ENCODE measurements around the gene STX18. TPM values are rescaled to one million over a fixed set of nuclear protein-coding genes. Genes with fewer than 3 reads are reported as not detected.

STX18 gene
- total RNA-seq, 6 donors from 2014 or later, result 23.7 to 48.1 (median 29.2) TPM

DNA sequence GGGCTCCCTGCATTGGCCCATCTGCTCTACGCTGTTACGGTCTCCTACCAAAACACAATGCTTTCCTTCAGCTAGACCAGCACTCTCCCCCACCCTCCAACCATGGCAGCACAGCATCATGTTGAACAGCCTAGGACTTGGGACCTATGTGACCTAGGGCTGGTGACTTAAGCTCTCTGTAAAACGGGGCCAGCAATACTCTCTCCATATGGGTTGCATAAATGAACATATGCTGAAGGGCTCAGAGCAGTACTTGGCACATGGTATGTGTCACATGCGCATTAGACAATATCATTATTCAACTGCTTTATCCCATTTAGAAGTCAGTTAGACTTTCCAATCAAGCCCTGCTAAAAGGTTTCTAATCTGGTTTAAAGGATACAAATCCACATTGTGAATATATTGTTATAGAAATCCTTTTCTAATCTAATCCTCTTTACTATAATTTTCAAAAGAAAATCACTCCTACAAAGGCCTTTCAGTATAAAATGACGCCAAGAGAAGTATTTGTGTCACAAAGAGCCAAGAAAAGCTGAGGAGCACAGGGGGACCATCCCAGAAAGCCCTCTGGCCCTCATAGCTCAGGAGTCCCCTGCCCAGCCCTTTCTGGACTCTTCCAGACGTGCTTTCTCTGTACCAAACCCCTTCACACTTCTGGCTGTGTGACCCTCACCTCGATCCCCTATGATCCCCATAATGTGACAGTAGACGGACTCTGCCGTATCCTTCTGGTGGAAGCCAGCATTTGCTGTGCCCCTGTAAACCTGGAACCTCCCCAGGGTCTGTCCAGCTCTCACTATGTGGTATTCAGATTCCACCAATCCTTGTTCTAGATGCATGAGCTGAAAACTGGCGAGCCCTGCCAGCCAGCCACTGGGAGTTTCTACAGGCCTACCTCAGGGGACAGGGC lies 112.6 kb downstream of the STX18 start:
- DNase-seq (no peak), ATAC-seq (ENCODE audit: low FRiP score in 2 of 2) (no peak)
- H3K27ac ChIP-seq, result no peak overlapping the region
- WGBS, 2 donors, result 94 to 97% methylated on average over 10 of the region's 10 CpGs
- no peaks in the 10 kb centered on the region for H3K27me3 ChIP-seq
- peaks cover 10 to 46% (median 20%) of the 10 kb centered on the region in 4 donors for H3K36me3 ChIP-seq
- H3K9me3 ChIP-seq, result no peaks in the 10 kb centered on the region
- H3K4me1 ChIP-seq, result no peaks in the 10 kb centered on the region
- no peak for TF ChIP-seq EP300 (IDR thresholded peaks at IDR 0.05)
- no peak for TF ChIP-seq POLR2A (IDR thresholded peaks at IDR 0.05)
- TF ChIP-seq, protein P1, sequence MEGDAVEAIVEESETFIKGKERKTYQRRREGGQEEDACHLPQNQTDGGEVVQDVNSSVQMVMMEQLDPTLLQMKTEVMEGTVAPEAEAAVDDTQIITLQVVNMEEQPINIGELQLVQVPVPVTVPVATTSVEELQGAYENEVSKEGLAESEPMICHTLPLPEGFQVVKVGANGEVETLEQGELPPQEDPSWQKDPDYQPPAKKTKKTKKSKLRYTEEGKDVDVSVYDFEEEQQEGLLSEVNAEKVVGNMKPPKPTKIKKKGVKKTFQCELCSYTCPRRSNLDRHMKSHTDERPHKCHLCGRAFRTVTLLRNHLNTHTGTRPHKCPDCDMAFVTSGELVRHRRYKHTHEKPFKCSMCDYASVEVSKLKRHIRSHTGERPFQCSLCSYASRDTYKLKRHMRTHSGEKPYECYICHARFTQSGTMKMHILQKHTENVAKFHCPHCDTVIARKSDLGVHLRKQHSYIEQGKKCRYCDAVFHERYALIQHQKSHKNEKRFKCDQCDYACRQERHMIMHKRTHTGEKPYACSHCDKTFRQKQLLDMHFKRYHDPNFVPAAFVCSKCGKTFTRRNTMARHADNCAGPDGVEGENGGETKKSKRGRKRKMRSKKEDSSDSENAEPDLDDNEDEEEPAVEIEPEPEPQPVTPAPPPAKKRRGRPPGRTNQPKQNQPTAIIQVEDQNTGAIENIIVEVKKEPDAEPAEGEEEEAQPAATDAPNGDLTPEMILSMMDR (IDR thresholded peaks at IDR 0.05), result no peak
- no peak for TF ChIP-seq POLR2AphosphoS5 (IDR thresholded peaks at IDR 0.05)
- H3K4me3 ChIP-seq, result no peak overlapping the region

DNA sequence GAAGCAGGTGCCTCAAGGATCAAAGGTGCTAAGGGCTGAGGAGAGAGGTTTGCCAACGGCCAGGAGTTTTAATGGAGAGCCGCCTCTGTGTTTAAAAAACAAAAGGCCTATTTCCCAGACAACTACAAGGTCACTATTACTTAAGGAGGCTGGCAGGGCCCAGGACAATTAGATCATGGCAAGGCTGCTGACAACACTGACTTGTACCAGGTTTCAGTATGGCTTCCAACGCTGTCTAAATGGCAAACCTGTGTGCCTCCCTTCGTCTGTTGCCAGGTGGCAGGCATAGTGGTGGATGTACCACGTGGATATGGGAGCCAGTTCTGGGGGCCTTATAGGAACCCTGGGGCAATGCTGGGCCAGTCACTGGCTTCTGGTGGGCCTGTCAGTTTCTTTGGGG lies 114.0 kb downstream of the STX18 start:
- ATAC-seq (ENCODE audit: low FRiP score in 2 of 2), result no peak
- DNase-seq, result no peak
- Histone ChIP-seq H3K4me1 (no peaks in the 10 kb centered on the region), H3K36me3 (peaks cover 9 to 48% (median 29%) of the 10 kb centered on the region in 4 donors), H3K27me3 (no peaks in the 10 kb centered on the region), H3K4me3 (no peak overlapping the region), H3K27ac (no peak overlapping the region), H3K9me3 (no peaks in the 10 kb centered on the region)
- WGBS, 2 donors, result 85 to 86% methylated on average over 2 to 5 of the region's 5 CpGs
- TF ChIP-seq EP300 (IDR thresholded peaks at IDR 0.05) (no peak), POLR2A (IDR thresholded peaks at IDR 0.05) (no peak), POLR2AphosphoS5 (IDR thresholded peaks at IDR 0.05) (no peak)
- TF ChIP-seq, protein P1 (IDR thresholded peaks at IDR 0.05), result no peak

DNA sequence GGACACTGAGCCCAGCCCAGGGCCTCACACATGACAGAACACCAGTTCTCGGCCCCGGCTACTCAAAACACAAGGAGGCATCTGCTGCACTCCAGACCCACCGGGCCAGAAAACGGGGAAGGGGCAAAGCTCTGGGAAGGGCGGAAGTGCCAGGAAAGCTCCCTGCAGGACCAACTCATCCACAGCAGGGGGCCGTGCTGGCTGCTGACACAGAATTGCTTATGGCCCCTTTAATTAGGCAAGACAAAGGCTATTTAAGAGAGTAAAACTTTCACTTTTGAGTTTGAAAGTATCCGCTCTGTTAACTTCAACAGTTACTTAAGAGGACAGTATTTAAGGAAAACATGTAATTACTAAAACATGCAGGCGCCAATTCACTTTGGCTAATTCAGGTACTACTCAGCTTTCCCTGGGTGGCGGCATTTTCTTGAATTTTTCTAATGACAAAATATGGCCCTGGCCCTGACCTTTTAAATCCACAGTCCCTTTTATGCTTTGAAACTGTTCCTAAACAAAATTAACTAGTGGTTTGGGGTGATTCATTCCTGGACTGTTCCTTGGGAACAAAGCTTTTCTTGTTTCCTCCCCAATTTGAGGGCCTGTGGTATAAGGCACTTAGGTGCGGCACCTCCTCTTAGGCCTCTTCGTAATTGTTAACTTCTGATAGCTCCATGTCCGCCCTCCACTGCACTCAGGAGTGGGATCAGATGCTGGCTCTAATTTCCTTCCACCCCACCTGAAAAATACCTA lies 114.6 kb downstream of the STX18 start:
- ATAC-seq (ENCODE audit: low FRiP score in 2 of 2) (no peak), DNase-seq (no peak)
- Histone ChIP-seq H3K27ac (no peak overlapping the region), H3K36me3 (peaks cover 7 to 47% (median 28%) of the 10 kb centered on the region in 4 donors), H3K4me1 (no peaks in the 10 kb centered on the region), H3K4me3 (no peak overlapping the region), H3K9me3 (no peaks in the 10 kb centered on the region), H3K27me3 (no peaks in the 10 kb centered on the region)
- no peak for TF ChIP-seq POLR2AphosphoS5 (IDR thresholded peaks at IDR 0.05)
- TF ChIP-seq POLR2A (IDR thresholded peaks at IDR 0.05), result no peak
- TF ChIP-seq EP300 (IDR thresholded peaks at IDR 0.05), result no peak
- TF ChIP-seq, protein P1 (IDR thresholded peaks at IDR 0.05), result no peak
- 89% methylated on average over 10 to 12 of the region's 12 CpGs for WGBS, 2 donors

DNA sequence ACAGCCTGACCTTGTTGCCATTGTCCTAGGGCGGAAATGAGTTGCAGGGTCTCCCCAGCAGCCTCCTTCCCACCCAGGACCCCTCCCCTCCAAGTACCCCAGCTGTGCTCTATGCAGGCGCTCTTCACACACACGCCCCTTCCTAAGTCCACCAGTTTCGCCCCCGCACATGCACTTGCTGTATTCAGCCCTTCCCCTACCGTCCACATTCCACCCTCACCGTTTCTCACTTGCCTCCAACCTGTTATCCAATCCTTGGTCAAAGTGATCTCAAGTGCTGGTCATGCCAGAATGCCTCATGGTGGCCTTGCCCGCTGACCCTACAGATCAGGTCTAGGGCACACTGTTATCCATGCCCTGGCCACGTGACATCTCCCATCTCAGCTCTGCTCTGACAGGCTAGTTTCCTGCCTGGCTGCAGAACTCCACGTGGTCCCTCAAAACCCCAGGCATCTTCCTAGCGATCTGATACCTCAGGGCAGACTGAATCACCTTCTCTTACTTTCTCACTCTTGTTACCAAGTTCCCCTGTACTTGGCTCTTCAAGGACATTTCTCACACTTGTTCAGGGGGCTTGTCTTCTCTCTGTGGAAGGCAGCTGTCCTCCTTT lies 115.2 kb downstream of the STX18 start:
- 84 to 85% methylated on average over 11 of the region's 11 CpGs for WGBS, 2 donors
- ATAC-seq (ENCODE audit: low FRiP score in 2 of 2) (no peak), DNase-seq (no peak)
- Histone ChIP-seq H3K4me1 (no peaks in the 10 kb centered on the region), H3K9me3 (no peaks in the 10 kb centered on the region), H3K27me3 (no peaks in the 10 kb centered on the region), H3K36me3 (peaks cover 4 to 48% (median 30%) of the 10 kb centered on the region in 4 donors), H3K27ac (no peak overlapping the region), H3K4me3 (no peak overlapping the region)
- no peak for TF ChIP-seq POLR2A (IDR thresholded peaks at IDR 0.05)
- TF ChIP-seq, protein P1 (IDR thresholded peaks at IDR 0.05), result no peak
- no peak for TF ChIP-seq EP300 (IDR thresholded peaks at IDR 0.05)
